Parathyroid adenoma (tissue), 2 donors: ENCODE data around the gene HOATZ.

Experiments used
- H2AFZ ChIP-seq: fragments of 300-600 bp; sonication (generic); one replicate; pipeline ENCODE4 v1.7.0; 2017; ENCODE audit warnings: antibody characterized with exemption, mild to moderate bottlenecking
- H3K27ac ChIP-seq: fragments of 300-600 bp; sonication (generic); one replicate; pipeline ENCODE4 v1.7.0; 2017
- H3K27me3 ChIP-seq: fragments of 300-600 bp; sonication (generic); one replicate; pipeline ENCODE4 v1.7.0; 2017; ENCODE audit warnings: low read length; ENCODE audit not compliant: control insufficient read depth, insufficient read depth
- H3K36me3 ChIP-seq: fragments of 300-600 bp; sonication (generic); one replicate; pipeline ENCODE4 v1.7.0; 2017; ENCODE audit warnings: low read length; ENCODE audit not compliant: control insufficient read depth, insufficient read depth
- H3K4me1 ChIP-seq: fragments of 300-600 bp; sonication (generic); one replicate; pipeline ENCODE4 v1.7.0; 2017; ENCODE audit warnings: control low read depth
- H3K4me2 ChIP-seq: fragments of 300-600 bp; sonication (generic); one replicate; pipeline ENCODE4 v1.7.0; 2017; ENCODE audit warnings: low read length
- H3K4me3 ChIP-seq: fragments of 300-600 bp; sonication (generic); one replicate; pipeline ENCODE4 v1.7.0; 2017; ENCODE audit warnings: low read depth, low read length
- H3K79me2 ChIP-seq: fragments of 300-600 bp; sonication (generic); one replicate; pipeline ENCODE4 v1.7.0; 2017; ENCODE audit warnings: control low read depth
- H3K9ac ChIP-seq: fragments of 300-600 bp; sonication (generic); one replicate; pipeline ENCODE4 v1.7.0; 2017; ENCODE audit warnings: mild to moderate bottlenecking
- H3K9me3 ChIP-seq: fragments of 300-600 bp; sonication (generic); one replicate; pipeline ENCODE4 v1.7.0; 2017; ENCODE audit warnings: low read length; ENCODE audit not compliant: control insufficient read depth
- TF ChIP-seq, protein P1 (sequence below): fragments of 300-600 bp; sonication (generic); IDR thresholded peaks from one replicate; pipeline ENCODE4 v1.7.0; 2017; ENCODE audit warnings: antibody characterized with exemption, mild to moderate bottlenecking
- donor health status: primary hyperparathyroidism.

Gene HOATZ

DNA sequence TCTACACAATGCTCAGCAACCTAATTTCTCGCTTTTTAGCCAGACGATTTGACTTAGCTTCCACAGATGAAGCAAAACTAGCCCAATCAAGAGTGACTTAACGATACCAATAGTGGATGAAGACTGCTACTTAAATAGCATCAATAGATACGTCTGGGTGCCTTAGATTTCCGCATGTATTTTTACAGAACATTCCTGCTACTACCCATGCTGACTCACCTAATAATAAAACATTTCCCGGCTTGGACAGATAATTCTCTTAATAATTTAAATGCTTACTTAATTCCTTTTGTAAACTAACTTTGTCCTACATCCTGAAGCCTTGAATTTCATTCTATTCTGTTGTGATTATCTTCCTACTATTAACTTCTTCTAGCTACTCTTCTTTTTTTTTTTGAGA, 20.7 kb downstream of the HOATZ start:
- Histone ChIP-seq H3K4me2 (no peak overlapping the region), H3K4me1 (no peaks in the 10 kb centered on the region), H3K9ac (no peak overlapping the region), H3K9me3 (no peaks in the 10 kb centered on the region), H2AFZ (no peak overlapping the region), H3K4me3 (no peak overlapping the region), H3K27me3 (no peaks in the 10 kb centered on the region), H3K36me3 (no peaks in the 10 kb centered on the region), H3K79me2 (no peaks in the 10 kb centered on the region), H3K27ac (no peak overlapping the region)
- TF ChIP-seq, protein P1, sequence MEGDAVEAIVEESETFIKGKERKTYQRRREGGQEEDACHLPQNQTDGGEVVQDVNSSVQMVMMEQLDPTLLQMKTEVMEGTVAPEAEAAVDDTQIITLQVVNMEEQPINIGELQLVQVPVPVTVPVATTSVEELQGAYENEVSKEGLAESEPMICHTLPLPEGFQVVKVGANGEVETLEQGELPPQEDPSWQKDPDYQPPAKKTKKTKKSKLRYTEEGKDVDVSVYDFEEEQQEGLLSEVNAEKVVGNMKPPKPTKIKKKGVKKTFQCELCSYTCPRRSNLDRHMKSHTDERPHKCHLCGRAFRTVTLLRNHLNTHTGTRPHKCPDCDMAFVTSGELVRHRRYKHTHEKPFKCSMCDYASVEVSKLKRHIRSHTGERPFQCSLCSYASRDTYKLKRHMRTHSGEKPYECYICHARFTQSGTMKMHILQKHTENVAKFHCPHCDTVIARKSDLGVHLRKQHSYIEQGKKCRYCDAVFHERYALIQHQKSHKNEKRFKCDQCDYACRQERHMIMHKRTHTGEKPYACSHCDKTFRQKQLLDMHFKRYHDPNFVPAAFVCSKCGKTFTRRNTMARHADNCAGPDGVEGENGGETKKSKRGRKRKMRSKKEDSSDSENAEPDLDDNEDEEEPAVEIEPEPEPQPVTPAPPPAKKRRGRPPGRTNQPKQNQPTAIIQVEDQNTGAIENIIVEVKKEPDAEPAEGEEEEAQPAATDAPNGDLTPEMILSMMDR = no peak

DNA sequence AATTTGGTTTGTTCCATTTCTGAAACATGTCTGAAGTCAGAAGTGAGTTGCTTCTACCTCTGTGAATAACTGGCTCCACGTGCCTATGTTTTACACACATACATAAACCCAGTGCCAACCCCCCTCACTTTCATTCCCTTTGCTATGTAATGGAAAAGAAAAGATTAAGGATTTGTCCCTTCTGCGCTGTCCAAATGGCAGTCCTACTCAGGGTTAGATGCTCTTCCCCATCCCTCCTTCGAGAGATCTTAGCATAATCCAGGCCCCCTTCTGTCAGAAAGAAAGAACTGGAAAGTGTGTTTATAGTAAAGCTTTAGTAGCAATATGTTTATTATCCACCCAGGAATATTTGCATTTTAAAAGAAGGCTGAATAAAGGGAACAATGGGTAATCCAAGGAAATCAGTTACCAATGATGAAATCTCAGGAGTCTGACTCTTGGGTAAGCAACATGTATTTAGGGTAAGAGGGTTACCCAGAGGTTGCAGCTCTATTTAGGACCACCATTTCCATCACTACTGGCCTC, 22.8 kb downstream of the HOATZ start:
- no peak overlapping the region for H3K4me2 ChIP-seq
- no peaks in the 10 kb centered on the region for H3K79me2 ChIP-seq
- H3K27me3 ChIP-seq = no peaks in the 10 kb centered on the region
- H3K9me3 ChIP-seq = no peaks in the 10 kb centered on the region
- no peaks in the 10 kb centered on the region for H3K4me1 ChIP-seq
- H3K9ac ChIP-seq = no peak overlapping the region
- H3K4me3 ChIP-seq = no peak overlapping the region
- H3K27ac ChIP-seq = no peak overlapping the region
- TF ChIP-seq, protein P1 = no peak
- H2AFZ ChIP-seq = no peak overlapping the region
- H3K36me3 ChIP-seq = no peaks in the 10 kb centered on the region

DNA sequence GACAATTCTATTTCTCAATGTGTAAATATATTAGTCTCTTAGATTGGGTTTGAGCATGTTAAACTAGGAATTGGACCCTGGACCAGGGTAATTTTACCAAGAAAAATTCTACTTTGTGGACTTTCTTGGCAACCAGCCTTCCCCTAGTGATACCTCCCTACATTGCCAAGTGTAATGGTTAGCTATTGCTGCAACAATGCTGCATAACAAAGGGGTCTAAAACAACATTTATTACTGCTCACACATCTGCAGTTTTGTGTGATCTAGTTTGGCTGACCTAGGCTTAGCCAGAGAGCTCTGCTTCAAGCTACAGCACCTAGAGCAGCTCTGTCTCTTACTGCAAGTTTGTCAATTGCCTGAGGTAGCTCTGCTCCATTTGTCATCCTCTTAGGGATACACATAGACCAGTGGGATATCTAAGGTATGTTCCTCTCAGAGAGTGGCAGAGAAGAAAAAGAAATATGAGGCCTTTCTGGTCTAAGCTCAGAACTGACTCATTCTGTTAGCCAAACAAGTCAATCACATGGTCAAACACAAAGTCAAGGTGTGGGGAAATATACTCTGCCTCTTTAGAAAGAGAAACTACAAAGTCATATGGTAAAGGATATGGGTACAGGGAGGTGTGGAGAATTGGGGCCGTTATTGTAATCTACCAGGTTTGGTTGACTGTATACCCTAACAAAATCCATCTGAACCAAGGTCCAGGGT, 24.0 kb downstream of the HOATZ start:
- Histone ChIP-seq H2AFZ (no peak overlapping the region), H3K79me2 (no peaks in the 10 kb centered on the region), H3K36me3 (no peaks in the 10 kb centered on the region), H3K4me3 (no peak overlapping the region), H3K9me3 (no peaks in the 10 kb centered on the region), H3K4me1 (no peaks in the 10 kb centered on the region), H3K4me2 (no peak overlapping the region), H3K27ac (no peak overlapping the region), H3K9ac (no peak overlapping the region), H3K27me3 (no peaks in the 10 kb centered on the region)
- TF ChIP-seq, protein P1 = no peak

DNA sequence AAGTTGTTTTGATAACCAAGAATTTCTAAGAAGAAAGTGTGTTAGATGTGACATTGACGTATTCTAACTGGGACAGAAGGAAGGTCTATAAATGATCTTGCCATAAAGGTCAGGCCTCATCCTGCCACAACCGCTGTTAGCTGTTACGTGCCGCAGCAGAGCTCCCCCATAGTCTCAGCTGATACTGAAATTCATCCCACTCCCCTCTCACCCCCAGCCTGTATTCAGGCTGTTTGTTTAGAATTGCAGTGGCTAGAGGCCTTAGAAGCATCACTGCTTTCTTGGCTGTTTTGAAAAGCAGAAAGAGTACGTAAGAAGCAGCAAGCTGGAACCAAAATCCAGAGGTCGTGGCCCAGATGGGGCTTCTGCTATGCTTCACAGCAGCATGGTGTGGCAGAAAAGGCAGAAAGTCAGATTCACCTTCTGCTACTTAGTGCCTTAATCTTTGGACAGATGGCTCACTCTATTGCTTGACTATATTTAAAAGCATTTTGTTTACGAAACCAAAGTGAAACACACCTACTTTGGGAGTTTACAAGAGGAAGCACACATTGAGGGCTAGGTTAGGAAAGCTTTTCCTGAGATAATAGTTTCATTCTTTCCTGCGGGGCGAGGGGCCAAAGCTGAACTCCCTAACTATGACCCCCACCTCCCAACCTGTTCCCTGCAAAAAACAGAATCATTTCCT, 25.0 kb downstream of the HOATZ start:
- no peaks in the 10 kb centered on the region for H3K79me2 ChIP-seq
- H3K4me3 ChIP-seq = no peak overlapping the region
- H3K36me3 ChIP-seq = no peaks in the 10 kb centered on the region
- H3K4me2 ChIP-seq = no peak overlapping the region
- TF ChIP-seq, protein P1 = no peak
- no peak overlapping the region for H3K27ac ChIP-seq
- H3K4me1 ChIP-seq = no peaks in the 10 kb centered on the region
- no peaks in the 10 kb centered on the region for H3K9me3 ChIP-seq
- no peaks in the 10 kb centered on the region for H3K27me3 ChIP-seq
- no peak overlapping the region for H3K9ac ChIP-seq
- no peak overlapping the region for H2AFZ ChIP-seq
